M059J (cell line): ENCODE results near the gene ZNF215. TPM values are rescaled to one million over a fixed set of nuclear protein-coding genes. Genes with fewer than 3 reads are reported as not detected.
"Not testable (repeated sequence)": the region's sequence is repeated elsewhere in the genome, so short reads cannot be mapped to it uniquely, and the experiment has no call there.

Source experiments
- DNase-seq: peaks from one replicate; pipeline ENCODE4 v3.0.0-alpha.2; 2012; ENCODE audit warnings: low read depth
- total RNA-seq: library from RNA; depleted of rRNA; stranded (reverse); fragments of >200 nt; shearing (Covaris generic); gene quantifications from 2 replicates; pipeline ENCODE4 v1.2.3, GENCODE V29; 2014; rRNA removed

Gene ZNF215
- 0.44 and 1.0 TPM in 2 replicates for total RNA-seq

DNA sequence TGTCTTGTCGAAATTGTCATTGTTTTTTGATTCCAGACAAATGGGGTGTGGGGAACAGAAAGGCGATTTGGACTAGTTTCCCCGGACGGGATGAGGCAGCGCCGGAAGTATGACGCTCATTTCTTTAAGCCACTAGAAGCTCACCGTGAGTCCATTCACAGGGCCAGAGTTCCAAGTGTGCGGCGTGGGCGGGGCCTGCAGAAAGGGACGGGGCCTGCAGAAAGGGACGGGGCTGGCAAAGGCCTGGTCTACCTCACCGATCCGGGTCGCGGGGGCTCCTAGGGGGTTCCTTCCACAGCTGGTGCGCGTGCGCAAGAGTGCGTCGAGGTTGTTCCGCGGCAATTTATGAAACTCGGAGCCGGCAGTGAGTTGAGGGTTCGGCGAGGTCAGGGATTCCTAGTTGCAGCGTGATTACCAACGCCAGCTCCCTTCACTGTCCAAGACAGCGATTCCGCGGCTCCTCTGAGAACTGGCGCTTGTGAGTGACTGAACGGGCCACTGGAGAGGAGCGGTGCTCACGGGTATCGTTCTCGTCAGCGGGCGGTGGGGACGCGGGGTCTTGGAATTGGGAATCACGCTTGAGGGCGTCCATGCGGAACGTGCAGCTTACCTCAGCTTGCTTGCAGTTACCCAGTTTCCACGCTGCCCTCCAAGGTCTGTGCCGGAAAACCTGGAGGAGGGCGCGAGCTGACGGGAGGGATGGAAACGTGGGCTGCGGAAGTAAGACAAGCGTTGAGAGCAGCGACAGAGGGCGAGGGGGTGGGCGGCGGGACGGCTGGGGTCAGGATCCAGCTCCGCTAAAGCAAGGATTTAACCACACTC is at the start of gene ZNF215:
Gene ZNF215, plus strand, starts transcription at position 219 of the 822 bp plus-strand sequence. CDS start 5,847 bp downstream, outside the sequence.
- peak; percentile 68 for DNase-seq

DNA sequence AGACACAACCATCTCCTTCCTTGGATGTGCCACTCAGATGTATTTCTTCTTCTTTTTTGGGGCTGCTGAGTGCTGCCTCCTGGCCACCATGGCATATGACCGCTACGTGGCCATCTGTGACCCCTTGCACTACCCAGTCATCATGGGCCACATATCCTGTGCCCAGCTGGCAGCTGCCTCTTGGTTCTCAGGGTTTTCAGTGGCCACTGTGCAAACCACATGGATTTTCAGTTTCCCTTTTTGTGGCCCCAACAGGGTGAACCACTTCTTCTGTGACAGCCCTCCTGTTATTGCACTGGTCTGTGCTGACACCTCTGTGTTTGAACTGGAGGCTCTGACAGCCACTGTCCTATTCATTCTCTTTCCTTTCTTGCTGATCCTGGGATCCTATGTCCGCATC is 49.3 kb upstream of the ZNF215 start:
- no peak for DNase-seq

DNA sequence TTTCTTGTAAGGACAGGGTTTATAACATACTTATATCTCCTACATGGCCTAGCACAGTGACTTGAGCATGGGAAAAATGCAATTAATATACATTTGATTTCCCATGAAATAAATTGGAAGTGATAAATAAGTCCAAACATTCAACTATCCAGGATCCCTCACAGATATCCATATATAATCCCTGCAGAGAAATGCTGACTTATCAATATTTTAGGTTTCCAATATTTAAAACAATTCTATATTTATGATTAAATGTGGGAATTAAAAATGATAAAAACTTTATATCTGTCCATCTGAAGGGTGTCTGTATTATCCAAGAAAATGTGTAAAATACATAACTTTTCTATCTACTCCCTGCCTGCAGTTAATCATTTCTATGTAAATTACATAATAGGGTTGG is 43.5 kb upstream of the ZNF215 start:
- DNase-seq, result no peak

DNA sequence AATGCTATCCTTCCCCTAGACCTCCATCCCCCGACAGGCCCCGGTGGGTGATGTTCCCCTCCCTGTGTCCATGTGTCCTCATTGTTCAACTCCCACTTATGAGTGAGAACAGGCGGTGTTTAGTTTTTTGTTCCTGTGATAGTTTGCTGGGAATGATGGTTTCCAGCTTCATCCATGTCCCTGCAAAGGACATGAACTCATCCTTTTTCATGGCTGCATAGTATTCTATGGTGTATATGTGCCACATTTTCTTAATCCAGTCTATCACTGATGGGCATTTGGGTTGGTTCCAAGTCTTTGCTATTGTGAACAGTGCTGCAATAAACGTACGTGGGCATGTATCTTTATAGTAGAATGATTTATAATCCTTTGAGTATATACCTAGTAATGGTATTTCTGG is 38.5 kb upstream of the ZNF215 start:
- not testable (repeated sequence) for DNase-seq

DNA sequence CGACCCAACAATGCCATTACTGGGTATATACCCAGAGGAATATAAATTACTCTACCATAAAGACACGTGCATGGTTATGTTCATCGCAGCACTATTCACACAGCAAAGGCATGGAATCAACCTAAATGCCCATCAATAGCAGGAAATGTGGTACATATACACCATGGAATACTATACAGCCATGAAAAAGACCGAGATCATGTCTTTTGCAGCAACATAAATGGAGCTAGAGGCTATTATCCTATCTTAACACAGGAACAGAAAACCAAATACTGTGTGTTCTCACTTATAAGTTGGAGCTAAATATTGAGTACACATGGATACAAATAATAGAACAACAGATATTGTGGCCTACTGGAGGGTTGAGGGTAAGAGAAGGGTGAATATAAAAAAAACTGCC is 37.4 kb upstream of the ZNF215 start:
- no peak for DNase-seq

DNA sequence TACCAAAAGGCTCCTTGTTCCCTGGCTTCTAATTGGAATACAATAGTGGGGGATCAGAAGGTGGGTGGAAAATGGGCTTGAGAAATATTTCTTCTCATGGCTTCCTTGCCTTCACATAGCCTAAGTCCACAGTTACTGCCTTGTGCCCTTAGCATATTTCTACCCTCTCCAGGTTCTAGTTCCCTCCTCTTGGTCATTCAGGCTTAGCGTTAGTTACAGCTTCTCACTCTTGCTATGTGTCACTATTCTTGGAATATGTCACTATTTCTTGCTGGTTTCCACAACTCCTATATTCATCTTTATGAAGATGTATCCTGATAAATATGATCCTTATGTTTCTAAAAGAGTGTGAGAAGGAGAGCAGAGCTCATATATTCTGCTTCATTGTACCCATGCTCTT is 36.4 kb upstream of the ZNF215 start:
- DNase-seq, result no peak

DNA sequence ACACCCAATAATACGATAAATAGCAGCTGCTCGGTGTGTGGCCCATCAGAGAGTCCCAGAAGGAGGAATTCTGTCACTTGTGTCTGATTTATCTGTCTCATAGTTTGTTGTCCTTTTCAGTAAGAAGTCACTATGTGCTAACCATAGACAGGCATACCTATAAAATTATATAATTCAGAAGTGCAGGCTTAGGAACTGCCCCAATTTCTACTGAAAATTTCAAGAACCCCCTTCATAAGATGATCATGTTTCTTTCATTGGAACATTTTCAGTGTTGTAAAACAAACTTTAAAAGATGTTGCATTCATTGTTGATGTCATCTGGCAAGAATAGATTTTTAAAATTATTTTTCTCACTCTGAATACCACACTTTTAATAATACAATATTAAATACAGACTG is 33.8 kb upstream of the ZNF215 start, which contains the start of gene OR2D2:
Gene OR2D2, minus strand, starts transcription at position 101 of the 400 bp plus-strand sequence. Its CDS starts 0 bp downstream, at position 101.
- DNase-seq, result no peak

DNA sequence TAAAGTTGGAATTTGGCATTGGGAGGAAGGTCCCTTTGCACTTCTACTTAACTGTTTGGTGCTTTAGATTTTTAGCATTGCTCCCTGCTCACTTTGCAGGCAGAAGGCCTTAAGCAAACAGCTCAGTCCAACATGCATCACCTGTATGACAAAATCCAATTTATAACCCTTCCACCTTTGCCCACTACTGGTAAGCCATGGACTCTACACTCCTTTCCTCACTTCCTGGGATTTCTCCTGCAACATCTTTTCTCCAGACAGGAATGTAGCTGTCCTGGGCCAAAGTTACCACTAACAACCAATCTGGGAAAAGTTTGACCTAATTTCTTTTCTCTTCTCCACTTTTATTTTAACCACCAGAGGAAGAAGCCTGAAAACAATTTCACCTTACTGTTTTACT is 32.1 kb upstream of the ZNF215 start:
- DNase-seq, result no peak

DNA sequence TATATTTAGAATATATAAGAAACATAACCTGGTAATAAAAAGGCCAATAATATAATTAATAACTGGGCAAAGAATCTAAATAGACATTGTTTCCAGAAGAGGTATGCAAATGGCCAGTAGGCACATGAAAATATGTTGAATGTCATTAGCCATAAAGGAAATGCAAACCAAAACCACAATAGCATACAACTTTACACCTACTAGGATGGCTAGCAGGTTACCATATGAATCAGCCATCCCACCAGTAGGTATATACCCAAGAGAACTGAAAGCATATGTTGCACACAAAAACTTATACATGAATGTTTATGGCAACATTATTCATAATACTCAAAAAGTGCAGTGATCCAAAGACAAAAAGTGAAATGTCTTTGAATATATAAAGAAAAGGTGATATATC is 31.2 kb upstream of the ZNF215 start:
- no peak for DNase-seq

DNA sequence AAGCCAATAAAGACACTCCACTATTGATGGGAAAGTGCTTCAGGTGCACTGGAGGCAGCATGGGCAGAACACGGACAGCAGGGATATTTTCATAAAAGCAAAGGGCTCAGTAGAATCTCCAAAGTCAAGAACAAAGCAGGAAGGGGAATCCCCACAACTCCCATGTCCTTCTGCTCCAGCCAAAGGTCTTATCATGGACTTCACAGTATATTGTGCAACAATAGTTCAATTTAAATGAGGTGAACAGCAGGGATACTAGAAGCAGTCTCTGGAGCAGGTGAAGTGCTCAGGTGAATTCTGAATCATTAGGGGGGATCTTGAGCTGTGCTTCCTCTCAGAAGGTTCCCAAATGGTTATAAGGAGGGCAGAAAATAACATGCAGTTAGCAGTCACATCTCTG is 27.3 kb upstream of the ZNF215 start:
- no peak for DNase-seq

DNA sequence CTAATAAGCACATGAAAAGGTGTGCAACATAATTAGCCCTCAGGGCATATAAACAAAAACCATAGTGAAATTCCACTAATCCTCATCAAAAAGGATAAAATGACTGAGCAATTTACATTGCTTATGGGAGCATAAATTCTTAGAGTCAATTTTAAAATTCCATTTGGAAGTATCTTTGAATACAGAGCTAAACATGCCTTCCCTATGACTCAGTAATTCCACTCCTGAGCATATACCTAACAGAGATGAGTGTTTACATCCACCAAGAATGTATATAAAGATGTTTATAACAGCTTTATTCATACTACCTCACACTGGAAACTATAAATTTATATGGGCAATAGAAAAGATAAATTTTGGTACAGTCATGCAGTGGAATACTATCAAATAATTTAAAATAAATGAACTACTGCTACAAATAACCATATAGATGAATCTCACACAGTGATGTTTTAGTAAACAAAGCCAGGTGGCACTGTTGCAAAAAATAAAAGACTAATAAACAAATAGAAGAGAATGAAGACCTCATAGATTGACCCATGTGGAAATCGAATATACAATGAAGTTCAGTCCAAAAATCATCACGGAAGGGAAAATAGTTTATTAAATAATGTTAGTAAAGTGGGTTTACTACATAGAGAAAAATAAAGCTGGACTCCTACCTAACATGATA is 25.8 kb upstream of the ZNF215 start:
- no peak for DNase-seq

DNA sequence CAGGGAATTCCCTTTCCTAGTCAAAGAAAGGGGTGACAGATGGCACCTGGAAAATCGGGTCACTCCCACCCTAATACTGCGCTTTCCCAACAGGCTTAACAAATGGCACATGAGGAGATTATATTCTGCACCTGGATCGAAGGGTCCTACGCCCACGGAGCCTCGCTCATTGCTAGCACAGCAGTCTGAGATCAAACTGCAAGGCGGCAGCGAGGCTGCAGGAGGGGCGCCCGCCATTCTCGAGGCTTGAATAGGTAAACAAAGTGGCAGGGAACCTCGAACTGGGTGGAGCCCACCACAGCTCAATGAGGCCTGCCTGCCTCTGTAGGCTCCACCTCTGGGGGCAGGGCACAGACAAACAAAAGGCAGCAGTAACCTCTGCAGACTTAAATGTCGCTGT is 21.4 kb upstream of the ZNF215 start:
- DNase-seq, result not testable (repeated sequence)

DNA sequence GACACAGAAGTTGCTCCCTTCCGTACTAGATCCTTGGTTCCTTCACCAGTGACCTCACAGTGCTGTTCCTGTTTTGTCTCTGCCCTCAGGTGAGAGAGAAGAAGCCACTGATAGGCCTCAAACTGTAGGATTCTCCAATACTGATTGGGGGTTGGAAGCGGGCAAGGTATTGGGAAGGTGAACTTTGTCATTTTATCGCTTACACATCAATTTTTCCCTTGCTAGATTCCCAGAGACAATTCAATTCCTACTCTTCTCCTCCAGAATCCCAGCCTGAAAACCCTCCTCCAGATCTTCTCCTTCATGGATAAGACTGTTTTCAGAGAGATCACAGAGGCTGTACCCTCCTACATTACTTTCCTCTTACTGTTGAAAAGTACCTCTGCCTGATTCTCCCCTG is 14.8 kb upstream of the ZNF215 start:
- DNase-seq, result no peak

DNA sequence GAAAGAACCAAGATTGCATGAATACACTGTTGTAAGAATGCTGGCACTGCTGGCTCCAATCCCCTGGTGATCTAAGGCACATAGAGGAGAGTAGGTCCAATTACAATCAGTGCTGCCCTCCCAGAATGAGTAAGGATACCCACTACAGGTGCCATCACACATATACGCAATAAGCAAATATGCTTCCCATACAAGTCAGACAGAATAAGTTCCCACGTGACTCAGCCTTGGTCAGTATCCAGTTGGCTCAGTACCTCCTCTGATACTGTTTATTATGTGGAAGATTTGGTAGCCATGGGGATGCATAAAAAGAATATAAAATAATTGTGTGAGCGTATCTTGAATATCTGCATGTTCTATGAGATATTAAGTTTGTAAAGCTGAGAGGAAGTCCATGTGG is 14.3 kb upstream of the ZNF215 start:
- peak; percentile 18 for DNase-seq

DNA sequence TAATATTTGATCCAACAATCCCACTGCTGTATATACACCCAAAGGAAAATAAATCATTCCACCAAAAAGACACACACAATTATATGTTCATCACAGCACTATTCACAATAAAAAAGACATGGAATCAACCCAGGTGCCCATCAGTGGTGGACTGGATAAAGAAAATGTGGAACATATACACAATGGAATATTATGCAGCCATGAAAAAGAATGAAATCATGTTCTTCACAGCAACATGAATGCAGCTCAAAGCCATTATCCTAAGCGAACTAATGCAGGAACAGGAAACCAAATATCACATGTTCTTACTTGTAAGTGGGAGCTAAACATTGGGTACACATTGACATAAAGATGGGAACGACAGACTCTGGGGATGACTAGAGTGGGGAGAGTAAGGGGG is 6.5 kb upstream of the ZNF215 start:
- no peak for DNase-seq

DNA sequence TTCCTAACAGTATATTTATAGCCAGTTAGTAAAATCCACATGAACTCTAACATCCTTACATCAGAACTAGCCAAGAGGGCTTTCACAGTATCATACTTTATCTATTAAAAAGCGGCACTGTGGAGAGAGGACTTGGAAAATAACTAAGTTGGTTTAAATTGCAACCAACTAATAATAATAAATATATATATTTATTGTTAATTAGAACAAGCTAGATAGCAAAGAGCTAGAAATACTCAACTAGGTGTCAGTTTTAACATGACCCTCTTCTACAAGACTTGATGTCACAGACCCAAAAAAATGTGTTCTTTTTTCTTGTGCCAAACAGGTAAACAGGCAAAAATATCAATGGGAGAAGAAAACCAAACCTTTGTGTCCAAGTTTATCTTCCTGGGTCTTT is 5.5 kb upstream of the ZNF215 start, which contains the start of gene OR2D3:
Gene OR2D3, plus strand, starts transcription at position 301 of the 400 bp plus-strand sequence. Its CDS starts 0 bp downstream, at position 301.
- no peak for DNase-seq

DNA sequence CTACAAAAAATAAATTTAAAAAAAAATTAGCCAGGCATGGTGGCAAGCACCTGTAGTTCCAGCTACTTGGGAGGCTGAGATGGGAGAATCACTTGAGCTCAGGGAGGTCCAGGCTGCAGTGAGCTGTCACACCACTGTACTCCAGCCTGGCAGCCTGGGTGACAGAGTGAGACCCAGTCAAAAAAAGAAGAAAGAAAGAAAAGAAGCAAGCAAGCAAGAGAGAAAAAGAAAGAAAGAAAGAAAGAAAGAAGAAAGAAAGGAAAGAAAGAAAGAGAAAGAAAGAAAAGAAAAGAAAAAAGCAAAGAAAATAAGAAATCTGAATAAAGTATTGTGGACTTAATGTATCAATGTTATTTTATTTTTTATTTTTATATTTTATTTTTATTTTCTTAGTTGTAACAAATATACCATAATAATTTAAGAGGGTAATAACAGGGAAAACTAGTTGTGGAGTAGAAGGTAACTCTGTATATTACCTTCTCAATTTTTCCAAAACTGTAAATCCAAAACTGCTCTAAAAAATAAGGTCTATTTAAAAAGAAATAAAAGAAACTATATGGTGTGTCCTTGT is 1.1 kb upstream of the ZNF215 start:
- DNase-seq, result no peak

DNA sequence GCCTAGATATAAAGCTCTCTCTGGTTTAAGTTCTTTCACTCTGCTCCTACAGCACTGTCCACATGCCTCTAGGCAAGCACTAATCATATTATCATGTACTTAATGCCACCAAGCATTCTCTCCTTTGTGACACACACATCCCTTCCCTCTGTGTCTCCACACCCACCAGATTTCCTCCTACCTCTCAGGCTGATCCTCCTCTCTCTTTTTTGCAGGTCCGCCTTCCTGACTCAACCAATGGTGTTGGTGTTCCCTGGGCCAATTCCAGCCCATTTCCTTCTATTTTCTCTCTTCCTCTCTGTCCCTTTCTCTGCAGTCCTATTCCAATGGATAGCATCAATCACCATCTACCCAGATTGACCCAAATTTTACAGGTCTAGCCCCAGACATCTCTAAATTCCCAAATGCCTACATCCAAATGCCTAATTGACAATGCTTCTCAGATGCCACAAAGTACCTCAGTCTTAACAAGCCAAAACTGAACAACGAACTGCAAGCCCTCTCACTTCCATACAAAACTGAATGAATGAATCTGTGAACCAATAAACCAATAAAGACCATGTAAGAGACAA is 504 bp upstream of the ZNF215 start:
- DNase-seq, result peak; percentile 34

DNA sequence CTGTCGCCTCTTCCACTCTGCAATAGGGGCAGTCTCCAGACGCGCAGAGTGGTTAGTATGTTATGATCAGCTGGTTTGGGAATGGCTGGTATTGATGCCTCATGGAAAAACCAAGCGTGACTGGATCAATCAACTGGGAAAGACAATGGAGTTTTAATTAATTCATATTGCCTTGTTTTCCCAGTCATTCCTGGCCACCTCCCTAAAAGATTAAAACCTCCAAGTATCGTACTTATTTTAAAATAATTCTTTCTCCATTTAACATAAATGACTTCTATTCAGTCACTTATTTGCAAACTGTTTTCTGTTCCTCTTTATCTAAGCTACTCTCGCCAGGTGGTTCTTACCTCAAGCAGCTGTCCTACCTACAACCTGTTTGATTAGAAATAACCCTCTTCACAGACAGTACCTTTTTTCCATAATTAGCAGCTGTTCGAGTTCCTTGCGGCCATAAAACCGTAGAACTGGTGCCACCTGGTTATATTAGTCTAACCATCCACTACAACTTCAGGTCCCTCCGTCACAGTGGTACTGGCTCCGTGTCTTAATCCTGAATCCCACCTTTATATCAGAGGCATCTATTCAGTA is 898 bp downstream of the ZNF215 start:
- DNase-seq, result no peak

DNA sequence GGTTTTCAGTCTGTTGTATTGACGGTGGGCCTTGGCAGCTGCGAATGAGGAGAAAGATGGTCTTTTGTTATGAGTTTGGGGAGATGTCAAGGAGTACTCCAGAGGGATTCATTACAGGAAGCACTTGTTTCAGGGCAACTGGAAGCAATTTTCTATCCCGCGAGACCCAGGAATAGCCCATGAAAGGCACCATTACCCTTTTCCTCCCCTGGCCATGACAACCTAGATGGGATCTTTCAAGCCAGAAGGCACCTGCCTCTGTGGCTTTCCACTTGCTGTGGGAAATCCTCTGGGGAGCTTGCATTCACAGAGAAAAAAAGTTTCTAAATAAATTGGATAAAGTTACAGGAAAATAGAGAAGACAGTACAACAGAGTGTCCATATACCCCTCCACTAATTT is 2.7 kb downstream of the ZNF215 start:
- no peak for DNase-seq

DNA sequence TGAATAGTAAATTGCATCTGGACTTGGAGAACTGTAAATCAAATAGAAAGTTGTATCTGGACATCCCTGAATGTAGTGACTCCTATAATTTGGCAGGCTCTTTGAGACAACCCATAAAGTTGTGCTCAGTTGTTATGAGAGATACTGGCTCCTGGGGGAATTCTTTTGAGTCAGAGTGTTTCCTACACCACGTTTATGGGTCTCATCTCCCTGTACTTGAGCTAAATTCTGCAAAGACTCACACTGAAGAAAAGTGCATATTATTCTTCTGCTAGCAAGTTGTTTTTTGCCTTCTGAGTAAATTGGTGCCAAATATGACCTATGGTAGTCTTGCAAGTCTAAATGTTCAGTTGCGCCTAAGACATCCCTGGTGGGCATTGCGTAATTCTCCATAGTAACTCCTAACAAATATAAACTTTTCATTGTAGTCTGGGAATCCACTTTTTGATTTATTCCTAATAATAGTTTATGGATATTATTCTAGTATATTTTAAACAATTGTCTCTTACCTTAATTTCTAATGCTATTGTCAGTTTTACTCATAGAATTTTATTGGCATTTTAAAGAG is 5.0 kb downstream of the ZNF215 start:
- DNase-seq, result no peak

DNA sequence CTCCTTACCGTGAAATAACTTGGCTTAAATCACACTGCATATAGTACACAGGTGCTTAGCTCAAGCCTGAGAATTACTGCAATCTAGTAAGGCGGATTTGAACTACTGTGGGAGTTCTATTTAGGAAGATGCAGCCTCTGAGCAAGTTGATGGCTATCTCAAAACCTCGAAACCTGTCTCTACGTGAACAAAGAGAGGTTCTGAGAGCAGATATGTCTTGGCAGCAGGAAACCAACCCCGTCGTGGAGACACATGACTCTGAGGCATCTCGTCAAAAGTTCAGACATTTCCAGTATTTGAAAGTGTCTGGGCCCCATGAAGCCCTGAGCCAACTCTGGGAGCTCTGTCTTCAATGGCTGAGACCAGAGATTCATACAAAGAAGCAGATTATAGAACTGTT is 5.9 kb downstream of the ZNF215 start:
- DNase-seq, result no peak
